Iris pigment epithelial cell (primary cell): ENCODE data around the gene ADA.
A peak's percentile ranks its signal among the peaks of the same experiment; 100 is the strongest.

Source experiments
- DNase-seq: peaks from one replicate; pipeline ENCODE4 v3.0.0-alpha.2; 2011; ENCODE audit warnings: low read depth

The ADA gene

DNA sequence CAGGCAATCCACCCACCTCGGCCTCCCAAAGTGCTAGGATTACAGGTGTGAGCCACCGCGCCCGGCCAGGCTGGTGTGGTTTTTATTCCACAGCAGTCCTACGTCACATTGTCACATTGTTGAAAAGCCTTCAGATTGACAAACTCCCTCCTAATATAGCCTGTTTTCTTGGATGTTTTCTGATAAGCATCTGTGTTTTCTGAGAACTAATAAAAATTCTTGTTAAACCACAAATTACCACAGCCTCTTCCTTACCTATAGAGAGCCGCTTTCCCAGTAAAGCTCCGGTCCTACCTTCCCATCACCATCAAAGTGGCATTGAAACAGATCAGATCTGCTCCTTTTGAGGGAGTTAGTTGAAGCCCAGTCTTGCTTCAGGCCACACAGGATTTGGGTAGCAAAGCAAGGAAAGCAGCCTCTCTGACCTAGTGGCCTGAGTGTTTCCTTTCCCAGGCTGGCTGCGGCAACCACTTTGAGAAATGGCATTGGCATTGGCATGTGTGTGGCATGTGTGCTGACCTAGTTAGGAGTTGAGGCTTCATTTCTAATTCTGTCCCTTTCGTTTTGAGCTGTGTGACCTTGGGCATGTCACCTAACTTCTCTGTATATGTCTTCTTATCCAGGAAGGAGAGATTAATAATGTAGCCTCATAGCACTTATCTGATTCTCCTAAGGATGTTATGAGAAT is 70.8 kb downstream of the ADA start:
- no peak for DNase-seq

DNA sequence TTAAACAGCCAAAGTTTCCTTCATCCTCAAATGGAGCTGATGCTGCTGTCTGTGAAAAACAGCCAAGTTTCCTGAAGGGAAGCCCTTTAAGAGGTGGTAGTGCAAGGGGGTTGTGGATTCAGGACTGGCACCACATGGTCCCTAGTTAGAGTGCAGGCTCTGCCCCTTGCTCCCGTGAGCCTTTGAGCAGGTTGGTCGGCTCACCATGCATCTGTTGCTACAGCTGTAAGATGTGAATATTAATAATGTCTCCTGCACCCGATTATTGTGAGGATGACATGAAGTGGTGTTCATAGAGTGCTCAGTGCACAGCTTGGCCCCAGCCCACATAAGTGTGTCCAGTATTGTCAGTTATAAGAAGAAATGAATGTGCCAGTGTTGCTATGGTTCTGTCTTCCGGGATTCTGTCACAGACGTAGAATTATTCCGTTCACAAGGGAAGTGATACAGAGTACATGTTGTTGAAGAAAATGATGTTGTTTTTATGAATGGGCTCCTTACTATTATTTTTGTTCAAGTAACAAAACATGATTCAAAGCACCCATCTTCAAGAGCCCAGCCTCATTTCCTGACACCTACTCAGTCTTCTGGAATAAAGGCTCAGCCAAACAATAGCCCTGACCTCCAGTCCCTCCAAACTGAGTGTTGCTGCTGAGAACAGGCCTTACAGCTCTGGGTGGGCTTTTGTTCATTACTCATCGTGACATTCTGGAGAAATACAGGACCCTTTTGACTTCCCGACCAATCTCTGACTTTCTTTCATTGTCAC is 72.0 kb downstream of the ADA start:
- no peak for DNase-seq

DNA sequence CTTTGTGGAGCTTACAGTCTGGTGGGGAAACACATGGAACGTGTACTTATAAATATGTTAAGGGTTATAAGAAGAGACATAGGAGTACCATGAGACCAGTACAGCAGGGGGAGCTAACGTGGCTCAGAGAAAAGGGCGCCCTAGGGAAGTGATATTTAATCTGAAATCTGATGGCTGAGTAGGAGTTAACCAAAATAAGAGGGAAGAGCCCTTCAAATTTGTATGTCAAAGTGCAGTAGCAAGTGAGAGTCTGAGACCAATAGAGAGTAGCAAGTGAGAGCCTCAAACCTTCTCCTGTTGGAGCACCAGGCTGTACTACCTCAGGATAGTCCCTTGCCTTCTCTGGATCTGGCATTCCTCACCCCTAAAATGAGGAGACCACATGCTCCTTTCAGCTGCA is 75.2 kb downstream of the ADA start:
- peak; percentile 62 for DNase-seq

DNA sequence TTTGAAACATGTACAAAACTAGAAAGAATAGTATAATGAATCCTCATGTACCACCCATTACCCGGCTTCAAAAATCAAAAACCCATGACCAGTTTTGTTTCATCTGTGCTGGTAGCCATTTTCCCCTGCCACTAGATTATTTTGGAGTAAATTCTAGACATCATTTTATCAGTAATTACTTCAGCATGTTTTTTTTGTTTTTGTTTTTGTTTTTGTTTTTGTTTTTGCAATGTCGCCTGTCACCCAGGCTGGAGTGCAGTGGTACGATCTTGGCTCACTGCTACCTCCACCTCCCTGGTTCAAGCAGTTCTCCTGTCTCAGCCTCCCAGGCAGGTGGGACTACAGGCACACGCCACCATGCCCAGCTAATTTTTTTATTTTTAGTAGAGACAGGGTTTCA is 77.1 kb downstream of the ADA start:
- DNase-seq, result no peak

DNA sequence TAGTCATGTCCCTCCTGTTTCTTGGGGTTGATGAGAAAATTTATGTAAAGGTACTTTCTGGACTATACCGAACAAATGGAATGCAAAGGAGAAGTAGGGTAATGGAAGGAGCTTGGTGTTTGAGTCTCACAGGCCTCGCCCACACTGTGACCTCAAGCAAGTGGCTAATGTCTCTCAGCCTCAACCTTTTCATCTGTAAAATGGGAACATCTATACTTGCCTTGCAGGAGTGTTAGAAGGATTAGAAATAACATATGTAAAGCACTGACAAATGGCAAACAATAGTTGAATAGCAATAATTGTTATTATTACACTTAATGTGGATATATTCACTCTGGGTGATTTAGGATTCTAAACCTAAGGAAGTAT is 78.0 kb downstream of the ADA start:
- no peak for DNase-seq

DNA sequence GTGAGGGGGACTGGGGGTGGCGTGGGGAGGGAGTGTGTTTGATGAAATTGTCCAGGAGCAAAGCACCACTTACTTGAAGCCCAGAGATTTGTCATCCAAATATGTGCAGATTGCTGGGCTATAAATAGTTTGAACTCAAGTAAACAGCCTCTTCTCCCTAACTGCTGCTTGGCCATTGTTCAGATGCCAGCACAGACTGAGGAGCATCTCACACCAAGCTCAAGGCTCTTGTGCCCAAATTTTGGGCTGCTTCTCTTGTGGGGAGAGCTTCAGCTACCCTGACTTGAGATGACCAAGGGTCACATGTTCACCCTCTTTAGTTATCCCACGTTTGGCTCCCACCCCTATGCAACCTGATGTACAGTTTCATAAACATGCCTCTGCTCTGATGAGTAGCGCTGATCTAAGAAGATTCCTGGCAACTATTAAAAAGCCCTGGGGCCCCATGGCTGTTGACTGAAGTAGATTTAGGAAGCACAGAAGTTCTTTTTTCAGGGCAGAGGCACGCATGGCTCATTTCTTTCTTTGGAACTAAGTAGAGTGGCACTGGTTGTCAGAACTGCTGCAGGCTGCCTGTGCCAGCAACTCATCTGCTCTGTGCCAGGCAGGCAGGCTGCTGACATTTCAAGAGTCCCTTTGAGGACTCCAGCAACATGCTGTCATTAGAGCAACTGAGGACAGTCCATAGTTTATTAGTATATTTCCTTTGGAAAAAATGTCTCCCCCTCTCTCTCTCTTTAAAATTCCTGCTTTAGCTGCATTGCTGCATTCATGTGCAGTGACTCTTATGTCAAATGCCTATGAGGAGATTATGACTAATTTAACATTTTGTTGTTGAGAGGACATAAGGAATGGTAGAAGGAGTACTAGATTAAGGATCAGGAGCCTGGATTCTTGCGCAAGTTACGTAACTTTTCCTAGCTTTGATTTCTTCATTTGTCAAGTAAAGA is 78.7 kb downstream of the ADA start:
- peak; percentile 90 for DNase-seq

DNA sequence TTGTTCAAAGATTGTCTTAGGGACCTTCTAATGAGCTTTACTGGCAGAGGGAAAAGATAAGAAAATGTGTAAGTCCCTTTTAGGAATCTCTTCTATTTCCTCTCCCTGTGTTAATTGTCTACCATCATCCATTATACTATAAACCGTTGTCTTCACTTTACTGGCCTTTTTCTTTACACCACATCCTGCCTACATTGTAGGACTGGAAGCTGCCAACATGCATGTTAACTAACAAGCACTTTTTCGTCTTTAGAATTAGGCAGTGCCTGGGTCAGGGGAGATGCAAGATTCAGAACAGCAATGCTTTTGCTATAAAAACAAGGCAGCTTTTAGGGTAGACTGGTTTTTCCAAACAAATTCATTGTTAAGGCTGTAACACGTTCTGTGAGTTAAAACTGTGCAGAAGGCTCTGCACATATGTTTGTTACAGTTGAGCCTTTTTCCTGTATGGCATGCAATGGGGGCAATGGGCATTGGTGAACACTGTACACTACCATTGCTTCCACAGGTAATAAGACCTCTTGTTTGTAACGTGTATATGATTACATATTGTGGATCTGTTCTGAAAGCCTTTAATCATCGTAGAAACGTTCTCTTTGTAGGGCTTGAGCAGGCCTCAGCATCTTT is 80.0 kb downstream of the ADA start:
- no peak for DNase-seq

DNA sequence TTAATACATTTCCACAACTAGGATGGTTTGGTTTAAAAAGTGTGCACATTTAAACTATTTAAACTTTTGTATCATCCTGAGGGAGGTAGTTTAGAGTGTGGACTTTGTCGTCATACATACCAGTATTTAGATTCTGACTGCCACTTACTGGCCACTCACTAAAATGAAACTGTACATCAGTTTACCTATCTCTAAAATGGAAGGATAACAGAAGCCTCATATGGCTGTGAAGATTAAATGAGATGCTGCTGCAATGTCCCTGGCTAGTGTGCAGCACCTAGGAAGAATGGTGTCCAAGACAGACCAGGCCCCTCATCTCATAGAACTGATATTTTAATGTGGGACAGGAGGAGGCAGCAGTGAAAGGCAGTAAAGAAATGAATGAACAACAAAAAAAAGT is 81.1 kb downstream of the ADA start:
- no peak for DNase-seq
